ENCODE results near the gene INPP5D. TPM values are rescaled to one million over a fixed set of nuclear protein-coding genes. Genes with fewer than 3 reads are reported as not detected.

INPP5D gene
- total and polyA plus RNA-seq, 2 of the 8 experiments (the other 6 are each of a cell fraction or from before 2014, with no cell fraction given): 4.5 to 7.1 TPM

GRCh38 chr2:233108611-233109490, 48.7 kb downstream of the INPP5D start:
- Histone ChIP-seq H4K8ac (ENCODE audit: extremely low read depth, insufficient read depth, low read length) (no peak overlapping the region; the same call in 1 of the 2 replicates), H4K91ac (replicated peaks; ENCODE audit: insufficient read length, low read length) (peak overlapping the region; percentile 10), H3K36me3 (ENCODE audit: control insufficient read depth in 2 of 4, insufficient read depth in 4 of 4, low read length in 3 of 4) (no peaks in the 10 kb centered on the region), H3K4ac (replicated peaks; ENCODE audit: insufficient read length, low read depth, low read length) (peak overlapping the region; percentile 14), H3K56ac (replicated peaks; ENCODE audit: insufficient read length, low read depth, low read length) (no peak overlapping the region), H3K79me1 (ENCODE audit: low read depth, low read length) (no peaks in the 10 kb centered on the region), H3K14ac (ENCODE audit: insufficient read length) (no peak overlapping the region), H4K20me1 (replicated peaks in 1 of 2; ENCODE audit: control insufficient read depth in 1 of 2, insufficient read depth in 2 of 2, low read length in 2 of 2) (no peaks in the 10 kb centered on the region), H2BK15ac (ENCODE audit: low read length) (no peak overlapping the region), H2BK12ac (ENCODE audit: low read depth, low read length) (no peak overlapping the region), H3K18ac (ENCODE audit: extremely low read depth, low read length) (no peak overlapping the region), H3K23me2 (ENCODE audit: low read depth, low read length) (no peaks in the 10 kb centered on the region), H2BK120ac (replicated peaks; ENCODE audit: low read depth, low read length) (no peak overlapping the region), H4K5ac (ENCODE audit: insufficient read length, low read depth, low read length) (no peak overlapping the region), H2BK20ac (ENCODE audit: low read length) (no peak overlapping the region), H3K4me2 (ENCODE audit: insufficient read depth in 1 of 2, low read depth in 2 of 2, low read length in 2 of 2) (no peak overlapping the region), H3K27ac (ENCODE audit: low read depth, low read length) (no peak overlapping the region), H3K79me2 (ENCODE audit: control insufficient read depth in 1 of 2, insufficient read depth in 2 of 2, low read length in 2 of 2) (no peaks in the 10 kb centered on the region), H3K9me3 (ENCODE audit: insufficient read depth in 2 of 2, low read depth in 1 of 2, low read length in 1 of 2) (no peaks in the 10 kb centered on the region), H3K27me3 (replicated peaks in 1 of 4; ENCODE audit: control insufficient read depth in 3 of 4, extremely low read depth in 1 of 4, insufficient read depth in 3 of 4, low read length in 3 of 4) (no peaks in the 10 kb centered on the region; a peak in 1 of 7 replicates), H2BK5ac (ENCODE audit: low read depth, low read length) (no peak overlapping the region), H2AK5ac (ENCODE audit: low read depth, low read length) (no peak overlapping the region), H3K9ac (replicated peaks in 1 of 4; ENCODE audit: extremely low read depth in 1 of 4, low read depth in 3 of 4, low read length in 3 of 4) (peak overlapping the region in 1 of 4 experiments; percentile 32; a peak in 1 of 7 replicates), H2AFZ (ENCODE audit: low read length) (no peak overlapping the region), H3K23ac (ENCODE audit: insufficient read length) (no peak overlapping the region), H3K4me3 (ENCODE audit: extremely low read depth in 1 of 4, insufficient read depth in 2 of 4, low read depth in 3 of 4, low read length in 4 of 4) (no peak overlapping the region), H3K4me1 (replicated peaks in 1 of 4; ENCODE audit: control insufficient read depth in 3 of 4, insufficient read depth in 4 of 4, low read length in 3 of 4) (no peaks in the 10 kb centered on the region)
- POLR2A ChIA-PET (ENCODE audit: partially characterized antibody): interaction anchor here (0.6 kb wide), 2 partner anchors 22 to 162 kb away, joined by 3 read pairs; no protein-coding TSS in a partner anchor
- FAIRE-seq: no peak
- CTCF ChIA-PET (ENCODE audit: partially characterized antibody): interaction anchor here (1.2 to 6.4 kb wide), 3 partner anchors 11 to 20 kb away, joined by 3 to 33 read pairs (median 21); no protein-coding TSS in a partner anchor
- DNase-seq (ENCODE audit: low read depth in 1 of 2, low spot score in 2 of 2): no peak
- 83% methylated on average over 10 of the region's 10 CpGs; no CpG with 5 or more reads in 1 of the 2 experiments for WGBS, 2 experiments (ENCODE audit: extremely low coverage in 1 of 2, insufficient coverage in 1 of 2, insufficient read length in 1 of 2, insufficient replicate concordance in 2 of 2, low coverage in 1 of 2, low lambda C conversion rate in 2 of 2, missing lambda C conversion rate in 1 of 2)
- TF ChIP-seq RBBP5 (IDR thresholded peaks at IDR 0.05; ENCODE audit: borderline replicate concordance, low read depth, low read length) (no peak), NRF1 (IDR thresholded peaks at IDR 0.05; ENCODE audit: low read depth, low read length) (no peak), TCF12 (IDR thresholded peaks at IDR 0.05; ENCODE audit: low read depth, low read length) (no peak), YY1 (IDR thresholded peaks at IDR 0.05; ENCODE audit: low read depth, low read length) (no peak), CREB1 (IDR thresholded peaks at IDR 0.05) (no peak), POU5F1 (IDR thresholded peaks at IDR 0.05; ENCODE audit: low read depth, low read length) (no peak), CTBP2 (IDR thresholded peaks at IDR 0.05; ENCODE audit: borderline replicate concordance, insufficient read depth, insufficient read length, low read length) (no peak)

All from H1 (cell line).